Activated CD4-positive, alpha-beta T cell treated with anti-CD3 and anti-CD28 coated beads, Interleukin-2, amount 50 U/mL, for 24 hours (primary cell): ENCODE measurements around the gene DNAJC30.
"Not testable (repeated sequence)": the region's sequence is repeated elsewhere in the genome, so short reads cannot be mapped to it uniquely, and the experiment has no call there.

Experiments used
- DNase-seq, 2 donors: peaks; one replicate each; pipeline ENCODE4 v3.0.0-alpha.2; 2020; ENCODE audit warnings: low read depth in 1 of 2, low spot score in 1 of 2

The DNAJC30 gene

DNA sequence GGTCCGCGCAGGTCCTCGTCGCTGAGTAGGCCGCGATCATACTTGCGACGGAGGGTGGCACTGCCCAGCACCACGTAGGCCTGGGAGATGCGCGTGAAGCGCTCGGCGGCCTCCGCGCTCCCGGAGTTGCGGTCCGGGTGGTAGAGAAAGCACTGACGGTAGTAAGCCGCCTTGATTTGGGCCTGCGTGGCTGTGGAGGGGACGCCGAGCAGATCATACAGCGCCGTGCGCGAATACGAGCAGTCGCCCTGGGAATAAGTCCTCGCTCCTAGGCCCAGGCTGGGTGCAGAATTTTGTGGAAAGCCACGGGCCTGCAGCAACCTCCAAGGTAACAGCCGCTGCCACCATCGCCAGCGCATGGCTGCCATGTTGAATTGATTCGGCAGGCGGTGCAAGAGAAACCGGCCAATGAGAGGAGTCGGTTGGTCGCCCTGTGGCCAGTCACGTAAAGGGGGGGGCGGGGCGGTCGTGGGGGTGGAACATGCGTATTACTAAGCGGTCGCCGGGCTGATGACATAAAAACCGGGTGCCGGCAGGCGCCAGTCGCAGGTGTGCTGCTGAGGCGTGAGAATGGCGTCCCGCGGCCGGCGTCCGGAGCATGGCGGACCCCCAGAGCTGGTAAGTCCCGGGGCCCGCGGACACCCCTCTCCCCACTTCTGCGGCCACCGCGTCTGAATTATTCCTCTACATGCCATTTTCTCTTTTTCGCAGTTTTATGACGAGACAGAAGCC lies at the start of gene DNAJC30, which contains the start of gene BUD23:
Gene DNAJC30, minus strand, starts transcription at position 398 of the 732 bp plus-strand sequence. Its CDS starts 30 bp downstream, at position 368.
Gene BUD23, plus strand, starts transcription at position 542 of the 732 bp plus-strand sequence. Its CDS starts 29 bp downstream, at position 571.
- DNase-seq, result peak; percentile 94 to 97

DNA sequence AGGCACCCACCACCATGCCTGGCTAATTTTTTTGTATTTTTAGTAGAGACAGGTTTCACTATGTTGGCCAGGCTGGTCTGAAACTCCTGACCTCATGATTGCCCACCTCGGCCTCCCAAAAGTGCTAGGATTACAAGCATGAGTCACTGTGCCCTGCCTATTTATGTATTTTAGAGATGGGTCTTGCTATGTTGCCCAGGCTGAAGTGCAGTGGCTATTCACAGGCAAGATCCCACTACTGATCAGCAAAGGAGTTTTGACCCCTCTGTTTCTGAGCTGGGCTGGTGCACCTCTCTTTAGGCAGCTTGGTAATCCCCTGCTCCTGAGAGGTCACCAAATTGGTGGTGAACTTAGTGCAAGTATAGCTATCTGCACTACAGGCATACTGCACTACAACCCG lies 49.1 kb upstream of the DNAJC30 start:
- no peak for DNase-seq

GRCh38 chr7:73730485-73730884 lies 47.2 kb upstream of the DNAJC30 start:
- DNase-seq, result no peak

DNA sequence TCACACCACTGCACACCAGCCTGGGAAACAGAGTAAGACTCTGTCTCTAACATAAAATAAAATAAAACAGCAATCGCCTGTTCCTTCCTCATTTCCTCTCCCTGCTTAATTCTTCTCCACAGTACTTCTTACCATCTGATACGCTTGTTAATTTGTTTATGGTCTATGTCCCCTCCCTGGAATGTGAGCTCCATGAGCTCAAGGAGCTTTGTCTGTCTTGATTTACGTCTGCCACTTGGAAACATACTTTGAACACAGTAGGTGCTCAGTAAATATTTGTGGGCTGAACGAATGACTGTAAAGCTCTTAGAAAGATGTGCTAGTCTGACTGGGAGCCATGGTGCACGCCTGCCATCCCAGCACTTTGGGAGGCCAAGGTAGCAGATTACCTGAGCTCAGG lies 45.3 kb upstream of the DNAJC30 start:
- no peak for DNase-seq

DNA sequence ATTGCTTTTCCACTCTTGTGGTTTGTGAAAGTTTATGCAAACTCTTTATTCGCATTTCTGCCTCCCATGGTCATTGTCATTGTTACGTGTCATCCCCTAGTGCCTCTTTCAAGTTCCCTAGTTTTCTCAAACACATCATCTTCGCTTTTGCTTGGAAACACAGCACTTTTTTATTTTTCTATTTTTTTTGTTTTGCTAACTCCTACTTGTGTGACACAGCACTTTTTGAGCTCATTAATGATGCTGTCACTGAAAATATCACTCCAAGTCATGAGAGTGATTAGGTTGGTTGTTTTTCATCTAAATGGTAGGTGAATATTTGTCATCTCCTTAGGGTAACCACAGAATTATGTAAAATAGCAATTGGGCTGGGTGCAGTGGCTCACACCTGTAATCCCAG lies 44.7 kb upstream of the DNAJC30 start:
- no peak for DNase-seq

GRCh38 chr7:73726083-73726466 lies 42.8 kb upstream of the DNAJC30 start:
- no peak for DNase-seq

- DNase-seq, result no peak
Measured at GRCh38 chr7:73723813-73724212, 40.6 kb upstream of the DNAJC30 start.

GRCh38 chr7:73722785-73723184 lies 39.5 kb upstream of the DNAJC30 start:
- no peak for DNase-seq

- not testable (repeated sequence) for DNase-seq
Measured at GRCh38 chr7:73722182-73722581, 38.9 kb upstream of the DNAJC30 start.

DNA sequence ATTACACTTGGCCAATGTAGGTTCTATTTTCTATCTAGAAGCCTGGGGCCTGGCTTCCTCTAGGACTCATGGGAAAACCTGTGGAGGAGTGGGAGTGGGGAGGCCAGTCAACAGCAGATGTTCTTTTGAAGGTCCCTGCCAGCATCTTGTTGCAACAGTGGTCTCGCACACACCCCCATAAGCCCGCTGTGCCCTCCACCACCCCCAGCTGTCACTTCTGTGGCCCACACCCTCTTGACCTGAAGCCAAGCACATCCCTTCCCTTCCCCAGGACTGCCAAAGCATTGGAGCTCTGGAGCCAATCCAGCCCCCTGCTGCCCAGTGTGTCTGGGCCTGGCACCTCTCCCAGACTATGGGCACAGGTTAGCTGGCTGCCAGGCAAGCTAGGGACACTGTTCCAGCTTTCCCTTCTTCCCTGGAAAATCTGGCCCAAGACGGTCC lies 38.1 kb upstream of the DNAJC30 start:
- DNase-seq, result no peak

DNA sequence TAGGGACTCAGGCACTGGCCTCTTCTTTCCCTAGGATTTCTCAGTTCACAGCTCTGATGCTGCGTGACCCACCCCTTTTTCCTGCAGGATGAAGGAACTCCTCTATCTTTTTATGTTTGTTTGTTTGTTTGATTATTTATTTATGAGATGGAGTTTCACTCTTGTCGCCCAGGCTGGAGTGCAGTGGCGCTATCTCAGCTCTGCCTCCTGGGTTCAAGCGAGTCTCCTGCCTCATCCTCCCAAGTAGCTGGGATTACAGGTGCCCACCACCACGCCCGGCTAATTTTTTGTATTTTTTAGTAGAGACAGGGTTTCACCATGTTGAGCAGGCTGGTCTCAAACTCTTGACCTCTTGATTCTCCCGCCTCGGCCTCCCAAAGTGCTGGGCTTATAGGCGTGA lies 37.2 kb upstream of the DNAJC30 start:
- DNase-seq, result not testable (repeated sequence)

DNA sequence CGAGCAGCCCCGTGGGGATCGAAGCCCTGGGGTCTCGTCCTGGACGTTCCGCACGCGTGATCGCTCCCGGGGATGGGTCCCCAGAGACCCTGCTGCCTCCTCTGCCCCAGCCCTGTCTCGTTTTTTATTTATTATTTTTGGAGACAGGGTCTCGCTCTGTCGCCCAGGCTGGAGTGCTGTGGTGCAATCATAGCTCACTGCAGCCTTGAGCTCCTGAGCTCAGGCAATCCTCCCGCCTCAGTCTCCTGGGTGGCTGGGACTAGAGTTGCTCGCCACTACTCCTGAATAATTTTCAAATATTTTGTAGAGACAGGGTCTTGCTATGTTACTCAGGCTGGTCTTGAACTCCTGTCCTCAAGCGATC lies 36.5 kb upstream of the DNAJC30 start:
- no peak for DNase-seq

GRCh38 chr7:73718905-73719805 lies 35.9 kb upstream of the DNAJC30 start, which contains the start of gene STX1A:
Gene STX1A, minus strand, starts transcription at chr7:73719669. Its CDS starts 38 bp downstream, at chr7:73719631.
- DNase-seq, result peak; percentile 46 to 48

GRCh38 chr7:73718438-73718881 lies 35.2 kb upstream of the DNAJC30 start:
- no peak for DNase-seq

GRCh38 chr7:73717991-73718405 lies 34.7 kb upstream of the DNAJC30 start:
- peak; percentile 50 to 76 for DNase-seq

GRCh38 chr7:73717025-73717807 lies 34.0 kb upstream of the DNAJC30 start:
- no peak for DNase-seq

DNA sequence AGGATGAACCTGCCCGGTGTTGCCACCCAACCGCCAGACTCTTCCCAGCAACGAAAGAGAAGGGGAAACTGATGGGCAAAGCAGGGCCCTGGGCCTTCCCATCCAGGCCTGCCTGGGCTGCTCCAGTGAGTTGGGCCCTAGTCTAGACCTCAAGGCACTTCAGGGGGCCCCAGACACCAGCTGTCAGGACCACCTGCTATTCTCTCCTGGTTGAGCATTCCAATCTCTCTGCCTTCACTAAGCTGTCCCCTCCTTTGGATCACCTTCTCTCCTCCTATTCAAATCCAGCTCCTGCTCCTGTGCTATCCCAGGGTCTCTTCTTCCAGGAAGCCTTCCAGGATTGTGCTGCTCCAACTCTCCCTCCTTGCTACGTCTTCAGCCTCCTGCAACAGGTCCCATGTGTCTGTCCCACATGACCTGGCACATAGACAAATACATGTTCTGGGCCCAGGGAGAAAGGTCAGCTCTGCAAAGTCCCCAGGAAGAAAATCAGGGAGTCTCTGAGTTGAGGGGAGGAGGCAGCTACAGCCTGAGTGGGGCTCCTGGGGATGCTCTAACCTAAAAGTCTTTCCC lies 33.2 kb upstream of the DNAJC30 start:
- DNase-seq, result no peak

DNA sequence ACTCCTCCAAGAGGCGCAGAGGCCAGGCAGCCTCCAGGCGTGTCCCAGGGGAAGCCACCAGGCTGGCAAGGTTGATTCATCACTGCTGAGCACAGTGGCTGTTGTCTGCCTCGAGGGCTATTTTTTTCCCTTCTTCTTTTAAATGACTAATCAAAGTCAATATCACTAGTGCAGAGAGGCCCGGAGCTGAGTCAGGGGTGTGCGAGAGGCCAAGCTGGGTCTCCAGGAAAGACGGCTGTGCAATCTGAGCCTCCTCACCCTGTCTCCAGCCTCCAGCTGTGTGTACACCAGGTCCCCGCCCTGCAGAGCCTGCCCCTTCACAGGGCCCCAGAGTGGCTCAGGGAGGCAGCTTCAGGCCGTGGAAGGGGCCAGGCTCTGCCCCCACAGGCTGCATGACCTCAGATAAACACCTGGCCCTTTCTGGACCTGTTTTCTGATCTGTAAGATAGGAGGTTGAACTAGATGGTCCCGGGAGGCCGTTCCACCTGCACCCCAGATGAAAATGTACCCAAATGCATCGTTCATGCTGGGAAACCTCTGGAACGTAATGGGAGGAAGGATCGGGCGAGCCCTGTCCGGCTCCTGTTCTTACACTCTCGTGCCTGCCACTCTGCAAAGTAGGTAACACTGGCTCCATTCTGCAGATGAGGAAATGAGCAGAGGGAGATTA lies 32.5 kb upstream of the DNAJC30 start:
- peak in 1 of 2 donors; percentile 64 for DNase-seq

GRCh38 chr7:73713319-73713718 lies 30.1 kb upstream of the DNAJC30 start:
- not testable (repeated sequence) for DNase-seq

GRCh38 chr7:73712773-73713172 lies 29.5 kb upstream of the DNAJC30 start:
- DNase-seq, result no peak
